Lung (tissue), 12 donors: Measurements from ENCODE around the gene NPHP4. TPM values are rescaled to one million over a fixed set of nuclear protein-coding genes. Genes with fewer than 3 reads are reported as not detected.

Experiments
- ATAC-seq: fragments of 200-7000 bp; cut with Tn5 transposase; one replicate; pipeline ENCODE4 v1.9.1; 2020; ENCODE audit warnings: moderate number of reproducible peaks; ENCODE audit not compliant: insufficient read depth, low FRiP score
- DNase-seq, 3 donors: peaks; one replicate each; pipeline ENCODE4 v3.0.0-alpha.2; 2013 to 2017
- H3K27ac ChIP-seq, 2 donors: one replicate each; pipeline ENCODE4 v1.5.1; 2013; ENCODE audit warnings: mild to moderate bottlenecking in 2 of 2, moderate library complexity in 2 of 2, control low read depth in 1 of 2, inconsistent platforms in 1 of 2, low read depth in 1 of 2, low read length in 1 of 2
- H3K27me3 ChIP-seq, 3 donors: one replicate each; pipeline ENCODE4 v1.5.1; 2013; ENCODE audit warnings: low read length in 2 of 3; ENCODE audit not compliant: control insufficient read depth in 3 of 3, insufficient read depth in 3 of 3
- H3K36me3 ChIP-seq, 4 donors: one replicate each; pipeline ENCODE4 v1.5.1; 2013; ENCODE audit warnings: low read length in 4 of 4, mild to moderate bottlenecking in 1 of 4, moderate library complexity in 1 of 4; ENCODE audit not compliant: control insufficient read depth in 4 of 4, insufficient read depth in 4 of 4
- H3K4me1 ChIP-seq, 5 donors: one replicate each; pipeline ENCODE4 v1.5.1; 2013; ENCODE audit warnings: low read length in 5 of 5, mild to moderate bottlenecking in 2 of 5, moderate library complexity in 1 of 5; ENCODE audit not compliant: control insufficient read depth in 5 of 5, insufficient read depth in 5 of 5
- H3K4me3 ChIP-seq: one replicate; pipeline ENCODE4 v1.5.1; 2013; ENCODE audit warnings: mild to moderate bottlenecking, control low read depth, moderate library complexity
- H3K9ac ChIP-seq, 2 donors: one replicate each; pipeline ENCODE4 v1.5.1; 2013; ENCODE audit warnings: low read length in 2 of 2, control low read depth in 1 of 2; ENCODE audit not compliant: insufficient read depth in 1 of 2
- H3K9me3 ChIP-seq, 4 donors: one replicate each; pipeline ENCODE4 v1.5.1; 2013; ENCODE audit warnings: low read length in 3 of 4, mild to moderate bottlenecking in 1 of 4, moderate library complexity in 1 of 4; ENCODE audit not compliant: control insufficient read depth in 4 of 4, insufficient read depth in 3 of 4
- CTCF ChIP-seq: IDR thresholded peaks from 2 replicates; pipeline ENCODE4 v1.5.1; 2012; ENCODE audit warnings: mild to moderate bottlenecking; ENCODE audit errors: control extremely low read depth, extremely low read depth
- WGBS, 2 donors: extraction: QIAGEN DNeasy Blood & Tissue Kit; methylation state at CpG; one replicate each; pipeline ENCODE4 v1.1.7; 2013; 5-methylcytosine and 5-hydroxymethylcytosine counted together
- polyA plus RNA-seq, 2 donors: library from polyadenylated mRNA; stranded (reverse); fragments of 200-250 nt; gene quantifications; one replicate each; pipeline ENCODE4 v1.2.1, GENCODE V29; 2013
- total RNA-seq, 2 donors: library from RNA; depleted of rRNA in 1 of 2; stranded (reverse); fragments of >200 nt in 1 of 2; gene quantifications; one replicate each; pipeline ENCODE4 v1.2.1, GENCODE V29; 2014 to 2021
- donor health status: control.
- donor health status: control.
- donor health status: Bipolar disorder and iron deficiency.
- donor health status: healthy.
- donor health status: DM: yes; HTN: yes; CAD: no.

NPHP4 gene
- total and polyA plus RNA-seq, 4 donors, result 6.0 to 23.3 (median 11.1) TPM

GRCh38 chr1:5935026-5935425 is 57.2 kb downstream of the NPHP4 start:
- no peak overlapping the region for H3K9ac ChIP-seq
- peaks cover 3 to 15% (median 8%) of the 10 kb centered on the region in 4 donors for H3K36me3 ChIP-seq
- peaks cover 0 to 23% (median 6%) of the 10 kb centered on the region in 5 donors for H3K4me1 ChIP-seq
- peak in 1 of 3 donors; percentile 6 for DNase-seq
- no peaks in the 10 kb centered on the region for H3K27me3 ChIP-seq
- 78 to 83% methylated on average over 6 of the region's 6 CpGs for WGBS, 2 donors
- ATAC-seq, result no peak
- H3K4me3 ChIP-seq, result no peak overlapping the region
- TF ChIP-seq CTCF, result no peak
- H3K9me3 ChIP-seq, result no peaks in the 10 kb centered on the region
- H3K27ac ChIP-seq, result no peak overlapping the region

DNA sequence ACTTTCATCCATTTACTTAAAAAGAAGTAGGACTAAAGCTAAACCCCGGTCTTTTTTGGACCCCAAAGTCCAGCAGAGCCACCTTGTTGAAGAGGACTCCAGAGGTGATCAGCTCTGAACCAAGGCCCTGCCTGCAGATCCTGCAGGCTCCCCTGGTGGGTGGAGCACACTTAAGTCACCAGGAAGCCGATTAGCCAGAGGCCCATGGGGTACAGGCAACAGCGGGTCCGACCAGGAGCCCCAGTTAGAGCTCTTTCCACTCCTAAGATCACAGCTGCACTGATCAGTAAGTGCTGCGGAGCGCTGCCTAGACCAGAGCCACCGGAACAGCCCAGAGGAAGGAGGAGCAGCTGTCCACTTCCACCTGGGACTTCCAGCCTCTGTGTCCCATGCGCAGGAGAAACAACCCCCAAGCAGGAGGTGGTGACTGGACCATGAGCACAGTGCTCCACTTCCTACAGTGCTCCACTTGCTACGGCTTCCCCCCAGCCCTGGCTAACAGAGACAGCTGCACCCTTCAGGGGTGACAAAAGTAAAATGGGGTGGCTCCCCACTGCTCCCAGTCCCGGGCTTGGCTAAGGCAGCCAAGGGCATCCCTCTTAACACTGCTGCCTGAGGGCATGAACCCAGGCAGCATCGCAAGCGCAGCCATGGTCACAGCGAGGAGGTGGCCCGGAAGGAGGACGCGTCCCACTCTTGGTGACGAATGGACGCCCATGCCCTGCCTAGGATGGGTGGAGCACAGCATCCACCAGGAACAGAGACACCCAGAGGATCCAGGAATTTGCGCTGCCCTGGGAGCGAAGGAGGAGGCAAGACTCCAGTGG is 58.0 kb downstream of the NPHP4 start:
- H3K36me3 ChIP-seq, result peaks cover 3 to 15% (median 8%) of the 10 kb centered on the region in 4 donors
- H3K9me3 ChIP-seq, result no peaks in the 10 kb centered on the region
- no peak for TF ChIP-seq CTCF
- no peak overlapping the region for H3K4me3 ChIP-seq
- no peak overlapping the region for H3K9ac ChIP-seq
- H3K27me3 ChIP-seq, result no peaks in the 10 kb centered on the region
- WGBS, 2 donors, result 95% methylated on average over 20 of the region's 20 CpGs
- peaks cover 0 to 22% (median 6%) of the 10 kb centered on the region in 5 donors for H3K4me1 ChIP-seq
- ATAC-seq (no peak), DNase-seq (no peak)
- H3K27ac ChIP-seq, result no peak overlapping the region

DNA sequence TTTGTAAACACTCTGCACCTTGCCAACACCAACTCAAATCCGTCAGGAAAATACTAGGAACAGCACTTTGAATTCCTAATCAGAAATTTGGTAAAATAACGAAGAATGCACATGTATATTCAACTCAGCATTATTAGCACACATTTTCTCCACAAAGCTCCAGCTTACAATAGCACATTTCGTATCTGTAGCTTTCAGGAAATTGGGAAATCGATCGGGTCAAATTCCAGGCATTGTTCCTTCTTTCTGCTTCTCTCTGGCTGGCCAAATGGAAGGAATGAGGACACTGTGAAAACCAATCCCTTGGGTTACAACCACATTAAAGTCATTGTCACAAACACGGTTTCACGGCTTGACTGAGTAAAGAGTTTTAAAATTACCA is 58.6 kb downstream of the NPHP4 start:
- ATAC-seq, result no peak
- no peak for TF ChIP-seq CTCF

More for the DNA sequence above, 58.6 kb downstream of the NPHP4 start:
- peaks cover 3 to 15% (median 8%) of the 10 kb centered on the region in 4 donors for H3K36me3 ChIP-seq
- no peaks in the 10 kb centered on the region for H3K27me3 ChIP-seq
- 58 to 78% methylated on average over 7 of the region's 7 CpGs for WGBS, 2 donors
- H3K27ac ChIP-seq, result no peak overlapping the region
- H3K4me1 ChIP-seq, result peaks cover 0 to 16% (median 6%) of the 10 kb centered on the region in 5 donors
- DNase-seq, result peak in 2 of 3 donors; percentile 51 to 66
- no peak overlapping the region for H3K9ac ChIP-seq
- H3K4me3 ChIP-seq, result no peak overlapping the region
- H3K9me3 ChIP-seq, result no peaks in the 10 kb centered on the region
